Esophagus muscularis mucosa (tissue), 4 donors: ENCODE results near the gene KIF21B.
"Not testable (repeated sequence)": the region's sequence is repeated elsewhere in the genome, so short reads cannot be mapped to it uniquely, and the experiment has no call there.

ENCODE experiments used
- EP300 ChIP-seq: sonication (generic); formaldehyde crosslinking; IDR thresholded peaks from one replicate; pipeline ENCODE4 v1.6.1; 2017; ENCODE audit warnings: antibody characterized with exemption
- POLR2A ChIP-seq: fragments of 450-650 bp; IDR thresholded peaks from one replicate; pipeline ENCODE4 v1.6.1; 2017; ENCODE audit warnings: antibody characterized with exemption, moderate library complexity, mild to moderate bottlenecking, low read depth
- TF ChIP-seq, protein P1 (sequence below), 3 experiments: fragments of 200-600 bp in 2 of 3; fragments of 450-650 bp in 1 of 3; sonication (generic) in 2 of 3; IDR thresholded peaks; one replicate each; pipeline ENCODE4 v1.5.1; 2017 to 2019; ENCODE audit warnings: antibody characterized with exemption in 3 of 3, mild to moderate bottlenecking in 2 of 3, moderate library complexity in 1 of 3

DNA sequence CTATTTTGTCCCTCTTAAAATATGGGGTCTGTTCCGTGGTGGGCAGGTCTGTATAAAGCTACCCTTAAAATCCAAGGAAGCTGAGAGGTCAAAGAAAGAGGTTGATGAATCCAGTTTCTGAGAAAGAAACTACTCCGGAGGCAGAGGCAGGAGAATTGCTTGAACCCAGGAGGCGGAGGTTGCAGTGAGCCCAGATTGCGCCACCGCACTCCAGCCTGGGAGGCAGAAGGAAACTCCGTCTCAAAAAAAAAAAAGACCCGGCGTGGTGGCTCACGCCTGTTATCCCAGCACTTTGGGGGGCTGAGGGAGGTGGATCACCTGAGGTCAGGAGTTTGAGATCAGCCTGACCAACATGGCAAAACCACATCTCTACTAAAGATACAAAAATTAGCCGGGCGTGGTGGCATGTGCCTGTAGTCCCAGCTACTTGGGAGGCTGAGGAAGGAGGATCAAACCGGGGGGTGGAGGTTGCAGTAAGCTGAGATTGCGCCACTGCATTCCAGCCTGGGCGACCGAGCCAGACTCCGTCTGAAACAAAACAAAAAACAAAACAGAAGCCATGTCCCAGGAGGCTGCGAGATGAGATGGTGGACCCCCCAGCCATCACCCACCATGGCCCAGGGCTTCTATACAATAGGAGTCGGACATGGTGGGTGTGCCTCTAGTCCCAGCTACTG lies 88.1 kb downstream of the KIF21B start:
- TF ChIP-seq POLR2A, EP300: not testable (repeated sequence)
- TF ChIP-seq, protein P1, sequence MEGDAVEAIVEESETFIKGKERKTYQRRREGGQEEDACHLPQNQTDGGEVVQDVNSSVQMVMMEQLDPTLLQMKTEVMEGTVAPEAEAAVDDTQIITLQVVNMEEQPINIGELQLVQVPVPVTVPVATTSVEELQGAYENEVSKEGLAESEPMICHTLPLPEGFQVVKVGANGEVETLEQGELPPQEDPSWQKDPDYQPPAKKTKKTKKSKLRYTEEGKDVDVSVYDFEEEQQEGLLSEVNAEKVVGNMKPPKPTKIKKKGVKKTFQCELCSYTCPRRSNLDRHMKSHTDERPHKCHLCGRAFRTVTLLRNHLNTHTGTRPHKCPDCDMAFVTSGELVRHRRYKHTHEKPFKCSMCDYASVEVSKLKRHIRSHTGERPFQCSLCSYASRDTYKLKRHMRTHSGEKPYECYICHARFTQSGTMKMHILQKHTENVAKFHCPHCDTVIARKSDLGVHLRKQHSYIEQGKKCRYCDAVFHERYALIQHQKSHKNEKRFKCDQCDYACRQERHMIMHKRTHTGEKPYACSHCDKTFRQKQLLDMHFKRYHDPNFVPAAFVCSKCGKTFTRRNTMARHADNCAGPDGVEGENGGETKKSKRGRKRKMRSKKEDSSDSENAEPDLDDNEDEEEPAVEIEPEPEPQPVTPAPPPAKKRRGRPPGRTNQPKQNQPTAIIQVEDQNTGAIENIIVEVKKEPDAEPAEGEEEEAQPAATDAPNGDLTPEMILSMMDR (IDR thresholded peaks at IDR 0.05) = not testable (repeated sequence)
